Measurements from ENCODE around the gene CBX8.

DNA sequence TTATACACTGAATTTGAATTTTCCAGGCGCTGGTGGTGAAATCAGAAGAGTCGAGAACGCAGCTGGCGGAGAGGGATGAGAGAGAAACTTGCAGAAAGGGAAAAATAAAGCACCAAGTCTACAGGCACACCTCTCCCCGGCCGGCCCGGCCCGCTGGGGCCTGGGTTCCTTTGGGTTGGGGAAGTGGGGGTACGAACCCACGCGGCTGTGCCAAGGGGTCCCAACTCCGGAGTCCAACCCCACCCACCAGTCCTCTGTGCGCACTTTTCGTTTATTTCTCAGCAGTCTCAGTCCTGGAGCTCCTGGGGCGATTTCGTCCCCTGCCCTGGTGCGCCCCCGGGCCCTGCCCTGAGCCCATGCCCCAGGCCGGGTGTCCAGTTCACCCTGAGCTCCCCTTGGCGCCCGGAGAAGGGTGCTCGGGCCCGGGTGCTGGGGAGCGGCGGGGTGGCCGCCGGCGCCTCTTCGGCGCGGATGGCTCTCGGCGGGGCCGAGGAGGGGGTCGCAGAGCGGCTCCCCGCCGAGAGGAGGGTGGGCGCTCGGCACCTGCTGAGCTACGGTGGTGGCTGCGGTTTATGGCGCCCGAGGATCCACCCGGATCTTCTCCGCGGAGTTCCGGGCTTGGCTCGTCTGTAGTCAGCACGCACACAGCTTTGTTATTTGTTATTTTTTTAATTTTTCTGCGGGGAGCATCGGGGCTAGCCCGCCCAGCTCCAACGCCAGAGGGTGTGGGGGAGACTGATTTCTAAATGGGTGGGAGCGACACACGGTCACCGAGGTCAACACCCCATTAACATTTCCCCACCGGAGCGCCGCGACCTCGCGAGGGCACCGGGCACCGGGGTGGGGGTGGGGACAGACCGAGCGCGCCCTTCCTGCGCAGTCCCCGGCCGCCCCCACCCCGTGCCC, 15.7 kb upstream of the CBX8 start:
- TF ChIP-seq EZH2 (IDR thresholded peaks at IDR 0.05): no peak
- TF ChIP-seq POLR2AphosphoS5 (IDR thresholded peaks at IDR 0.05; ENCODE audit: borderline replicate concordance, low read depth, low read length): no peak

Data from SK-N-MC (cell line).